B cell (primary cell): Measurements from ENCODE around the gene TNFSF12. TPM values are rescaled to one million over a fixed set of nuclear protein-coding genes. Genes with fewer than 3 reads are reported as not detected.

ENCODE experiments used
- ATAC-seq: fragments of 200-7000 bp; cut with Tn5 transposase; one replicate; pipeline ENCODE4 v1.10.0; 2021; ENCODE audit warnings: low read depth, mild to moderate bottlenecking, moderate number of reproducible peaks, moderate library complexity
- CTCF ChIA-PET: fragments of 350-600 bp; sonication (Branson Sonifier 250); formaldehyde crosslinking; loops from one replicate; lab custom pipeline; 2021; ENCODE audit warnings: antibody characterized with exemption, inconsistent platforms; lab: Charles Lee
- POLR2A ChIA-PET: fragments of 350-600 bp; sonication (Branson Sonifier 250); formaldehyde crosslinking; loops from one replicate; lab custom pipeline; 2021; ENCODE audit warnings: antibody characterized with exemption; lab: Charles Lee
- DNase-seq: peaks from one replicate; pipeline ENCODE4 v3.0.0; 2013
- H2AFZ ChIP-seq: 2 replicates; pipeline ENCODE4 v1.6.1; 2012; ENCODE audit warnings: mild to moderate bottlenecking, low read depth, low read length; ENCODE audit not compliant: insufficient read depth, poor library complexity, severe bottlenecking
- H3K27ac ChIP-seq, 2 donors: 1 replicate in 1 of 2; 2 replicates in 1 of 2; pipeline ENCODE4 v1.5.1; 2012 to 2013; ENCODE audit warnings: low read length in 2 of 2, mild to moderate bottlenecking in 2 of 2, moderate library complexity in 1 of 2
- H3K27me3 ChIP-seq, 4 experiments: fragments of 200-600 bp in 1 of 4; sonication (generic) in 1 of 4; replicated peaks in 1 of 4; 1 replicate in 2 of 4; 2 replicates in 2 of 4; pipeline versions ENCODE4 v1.6.1 to v1.7.0; 2013 to 2016; ENCODE audit warnings: low read length in 3 of 4, mild to moderate bottlenecking in 2 of 4, mixed read lengths in 1 of 4, moderate library complexity in 1 of 4; ENCODE audit not compliant: insufficient read depth in 4 of 4, control insufficient read depth in 3 of 4; ENCODE audit errors: control extremely low read depth in 1 of 4
- H3K36me3 ChIP-seq, 2 experiments: replicated peaks in 1 of 2; 1 replicate in 1 of 2; 2 replicates in 1 of 2; pipeline versions ENCODE4 v1.6.1 to v1.7.1; 2013; ENCODE audit warnings: low read length in 1 of 2; ENCODE audit not compliant: insufficient read depth in 2 of 2, control insufficient read depth in 1 of 2; ENCODE audit errors: control extremely low read depth in 1 of 2, extremely low read depth in 1 of 2
- H3K4me1 ChIP-seq, 2 donors: fragments of 200-600 bp in 1 of 2; sonication (generic) in 1 of 2; 1 replicate in 1 of 2; 2 replicates in 1 of 2; pipeline versions ENCODE4 v1.5.1 to v1.6.1; 2013 to 2017; ENCODE audit warnings: low read length in 2 of 2; ENCODE audit not compliant: control insufficient read depth in 2 of 2, insufficient read depth in 2 of 2
- H3K4me2 ChIP-seq: replicated peaks from 2 replicates; pipeline ENCODE3; 2012; ENCODE audit warnings: mild to moderate bottlenecking, low read depth, low read length; ENCODE audit not compliant: poor library complexity, severe bottlenecking
- H3K4me3 ChIP-seq, 5 experiments: fragments of 200-600 bp in 1 of 5; sonication (generic) in 1 of 5; 1 replicate in 3 of 5; 2 replicates in 2 of 5; pipeline versions ENCODE4 v1.5.1 to v1.7.0; 2011 to 2016; ENCODE audit warnings: low read length in 4 of 5, mild to moderate bottlenecking in 4 of 5, low read depth in 2 of 5, control low read depth in 1 of 5, moderate library complexity in 1 of 5; ENCODE audit not compliant: insufficient read depth in 1 of 5; ENCODE audit errors: control extremely low read depth in 1 of 5, extremely low read depth in 1 of 5
- H3K79me2 ChIP-seq: fragments of 200-600 bp; sonication (generic); one replicate; pipeline ENCODE4 v1.6.0; 2016; ENCODE audit warnings: low read length; ENCODE audit not compliant: control insufficient read depth, insufficient read depth
- H3K9ac ChIP-seq: fragments of 200-600 bp; sonication (generic); 2 replicates; pipeline ENCODE4 v1.6.1; 2017; ENCODE audit warnings: mild to moderate bottlenecking, low read length, moderate library complexity
- H3K9me3 ChIP-seq, 3 donors: one replicate each; pipeline versions ENCODE4 v1.6.1 to v1.7.1; 2013; ENCODE audit warnings: low read length in 2 of 3; ENCODE audit not compliant: control insufficient read depth in 2 of 3, insufficient read depth in 1 of 3; ENCODE audit errors: control extremely low read depth in 1 of 3
- H4K20me1 ChIP-seq: 2 replicates; pipeline ENCODE4 v1.6.0; 2012; ENCODE audit warnings: mild to moderate bottlenecking, low read length; ENCODE audit not compliant: insufficient read depth, control insufficient read depth, poor library complexity, severe bottlenecking
- H3K27ac Mint-ChIP-seq: one replicate; pipeline ENCODE4 v1.8.0; 2021; ENCODE audit warnings: mixed read lengths
- H3K27me3 Mint-ChIP-seq: one replicate; pipeline ENCODE4 v1.8.0; 2021; ENCODE audit warnings: mixed read lengths
- H3K4me1 Mint-ChIP-seq: one replicate; pipeline ENCODE4 v1.8.0; 2021; ENCODE audit warnings: mixed read lengths
- H3K4me3 Mint-ChIP-seq: one replicate; pipeline ENCODE4 v1.8.0; 2021; ENCODE audit warnings: mixed read lengths
- H3K9me3 Mint-ChIP-seq: one replicate; pipeline ENCODE4 v1.8.0; 2022; ENCODE audit warnings: mixed read lengths; ENCODE audit not compliant: insufficient read depth
- EZH2 ChIP-seq: IDR thresholded peaks from 2 replicates; pipeline ENCODE4 v1.6.1; 2012; ENCODE audit warnings: borderline replicate concordance, low read depth, mild to moderate bottlenecking, moderate library complexity, low read length; ENCODE audit not compliant: insufficient read depth, poor library complexity, severe bottlenecking
- WGBS: methylation state at CpG from one replicate; pipeline ENCODE4 v1.1.5; 2013; ENCODE audit warnings: missing lambda C conversion rate; ENCODE audit not compliant: insufficient coverage; 5-methylcytosine and 5-hydroxymethylcytosine counted together
- intact Hi-C: fragments of 100-400 bp; cut with micrococcal nuclease; formaldehyde crosslinking; loops from one replicate; pipeline ENCODE4 v1.10.0; 2022
- polyA plus RNA-seq: library from polyadenylated mRNA; depleted of rRNA; stranded (reverse); fragments of >200 nt; gene quantifications from 2 replicates; pipeline ENCODE4 v1.2.3, GENCODE V29; 2012
- total RNA-seq, 2 donors: library from RNA; stranded (reverse); fragments of 120-200 nt in 1 of 2; gene quantifications; 1 replicate in 1 of 2; 2 replicates in 1 of 2; pipeline versions ENCODE4 v1.2.3 to v1.2.4, GENCODE V29; 2013 to 2022
- TF ChIP-seq, protein P1 (sequence below): fragments of 200-600 bp; IDR thresholded peaks from one replicate; pipeline ENCODE4 v1.8.0; 2022; ENCODE audit warnings: antibody characterized with exemption, mild to moderate bottlenecking

The TNFSF12 gene
- total and polyA plus RNA-seq, 2 donors (not counting 1 experiment from before 2014, with no cell fraction given): 40.6 to 53.4 TPM

- no peak overlapping the region for H3K4me2 ChIP-seq
- ATAC-seq: no peak
- H3K27ac ChIP-seq: no peak overlapping the region
- H4K20me1 ChIP-seq: peaks cover 56% of the 10 kb centered on the region
- Mint-ChIP-seq H3K4me3 (no peak overlapping the region), H3K27me3 (no peaks in the 10 kb centered on the region), H3K27ac (no peak overlapping the region), H3K4me1 (peaks cover 3% of the 10 kb centered on the region), H3K9me3 (no peaks in the 10 kb centered on the region)
- intact Hi-C loops: no loop called here
- H3K9ac ChIP-seq: no peak overlapping the region
- peaks cover 8 to 83% of the 10 kb centered on the region in 2 experiments for H3K36me3 ChIP-seq
- no peaks in the 10 kb centered on the region for H3K27me3 ChIP-seq
- WGBS: 89% methylated on average over 11 of the region's 11 CpGs
- no peaks in the 10 kb centered on the region for H3K4me1 ChIP-seq
- peaks cover 28% of the 10 kb centered on the region for H3K79me2 ChIP-seq
- POLR2A ChIA-PET: interaction anchor here (1.2 kb wide), 1 partner anchor 145 kb away, joined by 7 read pairs; no protein-coding TSS in a partner anchor
- no peak for TF ChIP-seq EZH2
- DNase-seq: no peak
- CTCF ChIA-PET: interaction anchor here (1.1 kb wide), 1 partner anchor 21 kb away, joined by 3 read pairs; no protein-coding TSS in a partner anchor
- H3K9me3 ChIP-seq: no peaks in the 10 kb centered on the region
- H2AFZ ChIP-seq: no peak overlapping the region
- H3K4me3 ChIP-seq: no peak overlapping the region
These were observed 49.7 kb upstream of the TNFSF12 start for GRCh38 chr17:7499161-7499560.

DNA sequence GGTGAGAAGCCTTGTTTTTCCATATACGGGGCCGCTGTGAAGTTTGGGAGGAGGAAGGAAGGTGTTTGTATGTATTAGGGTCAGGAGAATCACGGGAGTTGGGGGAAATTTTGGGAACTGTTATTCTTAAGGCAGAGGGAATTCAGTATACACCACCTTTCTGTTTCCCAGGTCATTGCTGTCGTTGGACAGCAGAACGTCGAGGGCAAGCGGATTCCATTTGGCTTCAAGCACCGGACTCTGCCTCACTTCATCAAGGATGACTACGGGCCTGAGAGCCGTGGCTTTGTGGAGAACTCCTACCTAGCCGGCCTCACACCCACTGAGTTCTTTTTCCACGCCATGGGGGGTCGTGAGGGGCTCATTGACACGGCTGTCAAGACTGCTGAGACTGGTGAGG is 47.1 kb upstream of the TNFSF12 start:
- ChIA-PET CTCF (interaction anchor here (1.5 to 1.6 kb wide), 2 partner anchors 11 to 13 kb away, joined by 3 to 6 read pairs; no protein-coding TSS in a partner anchor), POLR2A (no interaction called here)
- Histone ChIP-seq H3K79me2 (peaks cover 8% of the 10 kb centered on the region), H3K36me3 (peaks cover 10 to 91% of the 10 kb centered on the region in 2 experiments), H4K20me1 (peaks cover 30% of the 10 kb centered on the region), H3K9ac (no peak overlapping the region), H3K27me3 (no peaks in the 10 kb centered on the region), H3K4me2 (no peak overlapping the region), H2AFZ (no peak overlapping the region), H3K9me3 (no peaks in the 10 kb centered on the region), H3K4me3 (no peak overlapping the region), H3K27ac (no peak overlapping the region), H3K4me1 (no peaks in the 10 kb centered on the region)
- no peaks in the 10 kb centered on the region for H3K9me3 Mint-ChIP-seq
- H3K4me3 Mint-ChIP-seq: no peak overlapping the region
- DNase-seq (no peak), ATAC-seq (no peak)
- WGBS: 98% methylated on average over 11 of the region's 14 CpGs
- no peaks in the 10 kb centered on the region for H3K4me1 Mint-ChIP-seq
- TF ChIP-seq, protein P1, sequence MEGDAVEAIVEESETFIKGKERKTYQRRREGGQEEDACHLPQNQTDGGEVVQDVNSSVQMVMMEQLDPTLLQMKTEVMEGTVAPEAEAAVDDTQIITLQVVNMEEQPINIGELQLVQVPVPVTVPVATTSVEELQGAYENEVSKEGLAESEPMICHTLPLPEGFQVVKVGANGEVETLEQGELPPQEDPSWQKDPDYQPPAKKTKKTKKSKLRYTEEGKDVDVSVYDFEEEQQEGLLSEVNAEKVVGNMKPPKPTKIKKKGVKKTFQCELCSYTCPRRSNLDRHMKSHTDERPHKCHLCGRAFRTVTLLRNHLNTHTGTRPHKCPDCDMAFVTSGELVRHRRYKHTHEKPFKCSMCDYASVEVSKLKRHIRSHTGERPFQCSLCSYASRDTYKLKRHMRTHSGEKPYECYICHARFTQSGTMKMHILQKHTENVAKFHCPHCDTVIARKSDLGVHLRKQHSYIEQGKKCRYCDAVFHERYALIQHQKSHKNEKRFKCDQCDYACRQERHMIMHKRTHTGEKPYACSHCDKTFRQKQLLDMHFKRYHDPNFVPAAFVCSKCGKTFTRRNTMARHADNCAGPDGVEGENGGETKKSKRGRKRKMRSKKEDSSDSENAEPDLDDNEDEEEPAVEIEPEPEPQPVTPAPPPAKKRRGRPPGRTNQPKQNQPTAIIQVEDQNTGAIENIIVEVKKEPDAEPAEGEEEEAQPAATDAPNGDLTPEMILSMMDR: no peak
- no peak for TF ChIP-seq EZH2
- intact Hi-C loops: no loop called here
- H3K27me3 Mint-ChIP-seq: no peaks in the 10 kb centered on the region
- no peak overlapping the region for H3K27ac Mint-ChIP-seq
